T-helper 2 cell treated with Interferon-gamma antibody and Interleukin-4, amounts not matched to agents 5 μg/mL and 100 μg/mL, for 36 hours (primary cell): ENCODE data around the gene WNT4.
A peak's percentile ranks its signal among the peaks of the same experiment; 100 is the strongest.
"Not testable (repeated sequence)": the region's sequence is repeated elsewhere in the genome, so short reads cannot be mapped to it uniquely, and the experiment has no call there.

ENCODE experiments used
- DNase-seq: peaks from one replicate; pipeline ENCODE4 v3.0.0; 2021; ENCODE audit warnings: low spot score
- H3K27ac Mint-ChIP-seq: one replicate; pipeline ENCODE4 v1.8.0; 2021; ENCODE audit warnings: mild to moderate bottlenecking, mixed read lengths
- H3K27me3 Mint-ChIP-seq: one replicate; pipeline ENCODE4 v1.8.0; 2021; ENCODE audit warnings: low read depth, mixed read lengths
- H3K36me3 Mint-ChIP-seq: one replicate; pipeline ENCODE4 v1.8.0; 2021; ENCODE audit warnings: low read depth, mixed read lengths
- H3K4me1 Mint-ChIP-seq: one replicate; pipeline ENCODE4 v1.8.0; 2021; ENCODE audit warnings: low read depth, mixed read lengths
- H3K4me3 Mint-ChIP-seq: one replicate; pipeline ENCODE4 v1.8.0; 2022; ENCODE audit warnings: mild to moderate bottlenecking, moderate library complexity, mixed read lengths
- H3K9me3 Mint-ChIP-seq: one replicate; pipeline ENCODE4 v1.8.0; 2021; ENCODE audit warnings: mixed read lengths

The WNT4 gene

GRCh38 chr1:22104094-22104493, 38.8 kb downstream of the WNT4 start:
- Mint-ChIP-seq H3K27ac (peak overlapping the region; percentile 89), H3K4me3 (peak overlapping the region; percentile 63), H3K4me1 (peaks cover 60% of the 10 kb centered on the region), H3K36me3 (peaks cover 67% of the 10 kb centered on the region), H3K27me3 (no peaks in the 10 kb centered on the region), H3K9me3 (no peaks in the 10 kb centered on the region)
- no peak for DNase-seq

- peaks cover 68% of the 10 kb centered on the region for H3K36me3 Mint-ChIP-seq
- DNase-seq: no peak
- H3K27ac Mint-ChIP-seq: peak overlapping the region; percentile 89
- no peaks in the 10 kb centered on the region for H3K27me3 Mint-ChIP-seq
- peaks cover 65% of the 10 kb centered on the region for H3K4me1 Mint-ChIP-seq
- no peaks in the 10 kb centered on the region for H3K9me3 Mint-ChIP-seq
- peak overlapping the region; percentile 63 for H3K4me3 Mint-ChIP-seq
Observed at GRCh38 chr1:22102746-22103145, 40.2 kb downstream of the WNT4 start.

DNA sequence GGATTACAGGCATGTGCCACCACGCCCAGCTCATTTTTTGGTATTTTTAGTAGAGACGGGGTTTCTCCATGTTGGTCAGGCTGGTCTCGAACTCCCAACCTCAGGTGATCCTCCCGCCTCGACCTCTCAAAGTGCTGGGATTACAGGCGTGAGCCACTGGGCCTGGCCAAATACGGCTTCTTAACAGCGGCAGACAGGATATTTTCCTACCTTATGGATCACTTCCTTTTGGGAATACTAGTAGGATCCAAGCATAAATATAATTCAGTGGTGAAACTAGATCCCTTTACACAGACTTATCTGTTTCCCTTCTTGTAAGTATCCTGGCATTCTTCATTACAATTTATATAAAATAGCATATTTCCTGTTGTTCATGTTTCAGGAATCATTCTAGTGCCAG, 40.9 kb downstream of the WNT4 start:
- DNase-seq: no peak
- H3K4me1 Mint-ChIP-seq: peaks cover 65% of the 10 kb centered on the region
- no peak overlapping the region for H3K4me3 Mint-ChIP-seq
- H3K36me3 Mint-ChIP-seq: peaks cover 72% of the 10 kb centered on the region
- no peaks in the 10 kb centered on the region for H3K27me3 Mint-ChIP-seq
- no peak overlapping the region for H3K27ac Mint-ChIP-seq
- H3K9me3 Mint-ChIP-seq: no peaks in the 10 kb centered on the region

DNA sequence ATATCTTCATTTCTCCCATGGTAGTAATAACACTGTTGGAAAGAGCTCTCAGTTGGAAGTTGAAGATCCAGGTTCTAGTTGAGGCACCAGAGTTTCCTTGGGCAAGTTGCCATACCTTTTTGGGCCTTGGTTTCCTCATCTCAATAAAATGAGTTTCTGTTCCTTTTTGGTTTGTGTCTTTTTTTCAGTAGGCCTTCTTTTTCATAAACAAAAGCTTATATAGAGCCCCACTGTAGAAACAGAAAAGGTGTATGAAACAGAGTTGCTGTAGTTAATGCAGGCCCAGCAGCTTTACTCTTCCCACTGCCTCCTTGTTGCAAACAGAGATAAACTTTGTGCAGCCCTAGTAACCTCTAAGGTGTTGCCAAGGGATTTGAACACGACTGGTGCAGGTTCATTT, 41.7 kb downstream of the WNT4 start:
- Mint-ChIP-seq H3K27me3 (no peaks in the 10 kb centered on the region), H3K36me3 (peaks cover 72% of the 10 kb centered on the region), H3K4me3 (no peak overlapping the region), H3K9me3 (no peaks in the 10 kb centered on the region), H3K4me1 (peaks cover 62% of the 10 kb centered on the region), H3K27ac (no peak overlapping the region)
- DNase-seq: no peak

- Mint-ChIP-seq H3K27me3 (no peaks in the 10 kb centered on the region), H3K4me3 (no peak overlapping the region), H3K4me1 (peaks cover 56% of the 10 kb centered on the region), H3K9me3 (no peaks in the 10 kb centered on the region), H3K27ac (peak overlapping the region; percentile 26), H3K36me3 (peaks cover 69% of the 10 kb centered on the region)
- no peak for DNase-seq
Observed at GRCh38 chr1:22100168-22100567, 42.7 kb downstream of the WNT4 start.

- Mint-ChIP-seq H3K27ac (no peak overlapping the region), H3K9me3 (no peaks in the 10 kb centered on the region), H3K36me3 (peaks cover 74% of the 10 kb centered on the region)
Observed at GRCh38 chr1:22098752-22099151, 44.1 kb downstream of the WNT4 start.

GRCh38 chr1:22096463-22096862, 46.4 kb downstream of the WNT4 start:
- Mint-ChIP-seq H3K27ac (no peak overlapping the region), H3K4me3 (no peak overlapping the region), H3K27me3 (no peaks in the 10 kb centered on the region), H3K36me3 (peaks cover 70% of the 10 kb centered on the region), H3K9me3 (no peaks in the 10 kb centered on the region), H3K4me1 (peaks cover 49% of the 10 kb centered on the region)
- DNase-seq: no peak

More at GRCh38 chr1:22098752-22099151, 44.1 kb downstream of the WNT4 start:
- Mint-ChIP-seq H3K4me3 (no peak overlapping the region), H3K4me1 (peaks cover 50% of the 10 kb centered on the region), H3K27me3 (no peaks in the 10 kb centered on the region)
- no peak for DNase-seq

DNA sequence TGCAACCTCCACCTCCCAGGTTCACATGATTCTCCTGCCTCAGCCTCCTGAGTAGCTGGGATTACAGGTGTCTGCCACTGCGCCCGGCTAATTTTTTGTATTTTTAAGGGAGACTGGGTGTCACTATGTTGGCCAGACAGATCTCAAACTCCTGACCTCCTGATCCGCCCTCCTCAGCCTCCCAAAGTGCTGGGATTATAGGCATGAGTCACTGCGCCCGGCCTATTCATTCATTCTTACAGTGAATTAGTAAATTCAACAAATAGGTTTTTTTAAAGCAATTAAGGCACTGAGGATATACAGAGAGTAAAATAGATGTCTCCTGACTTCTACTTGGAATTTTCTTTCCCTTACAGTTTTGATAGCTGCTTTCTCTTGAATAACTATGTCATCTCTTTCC, 46.9 kb downstream of the WNT4 start:
- no peaks in the 10 kb centered on the region for H3K9me3 Mint-ChIP-seq
- peaks cover 47% of the 10 kb centered on the region for H3K4me1 Mint-ChIP-seq
- H3K27me3 Mint-ChIP-seq: no peaks in the 10 kb centered on the region
- no peak overlapping the region for H3K27ac Mint-ChIP-seq
- H3K4me3 Mint-ChIP-seq: no peak overlapping the region
- DNase-seq: no peak
- H3K36me3 Mint-ChIP-seq: peaks cover 68% of the 10 kb centered on the region

- no peak for DNase-seq
- peaks cover 51% of the 10 kb centered on the region for H3K4me1 Mint-ChIP-seq
- H3K9me3 Mint-ChIP-seq: no peaks in the 10 kb centered on the region
- H3K4me3 Mint-ChIP-seq: no peak overlapping the region
- H3K36me3 Mint-ChIP-seq: peaks cover 68% of the 10 kb centered on the region
- H3K27me3 Mint-ChIP-seq: no peaks in the 10 kb centered on the region
- no peak overlapping the region for H3K27ac Mint-ChIP-seq
Observed at GRCh38 chr1:22093513-22093912, 49.4 kb downstream of the WNT4 start.

- not testable (repeated sequence) for H3K27me3 Mint-ChIP-seq, H3K9me3 Mint-ChIP-seq
- H3K4me3 Mint-ChIP-seq: peak overlapping the region; percentile 33
- peaks cover 67% of the 10 kb centered on the region for H3K36me3 Mint-ChIP-seq
- peaks cover 61% of the 10 kb centered on the region for H3K4me1 Mint-ChIP-seq
- DNase-seq: peak; percentile 15
- peak overlapping the region; percentile 6 for H3K27ac Mint-ChIP-seq
Observed at GRCh38 chr1:22092026-22092768, 50.7 kb downstream of the WNT4 start.

- H3K27me3 Mint-ChIP-seq: no peaks in the 10 kb centered on the region
- H3K4me3 Mint-ChIP-seq: peak overlapping the region; percentile 43
- no peaks in the 10 kb centered on the region for H3K9me3 Mint-ChIP-seq
- peaks cover 67% of the 10 kb centered on the region for H3K36me3 Mint-ChIP-seq
- peaks cover 66% of the 10 kb centered on the region for H3K4me1 Mint-ChIP-seq
- H3K27ac Mint-ChIP-seq: peak overlapping the region; percentile 73
- DNase-seq: no peak
Observed at GRCh38 chr1:22090867-22091266, 52.0 kb downstream of the WNT4 start.

DNA sequence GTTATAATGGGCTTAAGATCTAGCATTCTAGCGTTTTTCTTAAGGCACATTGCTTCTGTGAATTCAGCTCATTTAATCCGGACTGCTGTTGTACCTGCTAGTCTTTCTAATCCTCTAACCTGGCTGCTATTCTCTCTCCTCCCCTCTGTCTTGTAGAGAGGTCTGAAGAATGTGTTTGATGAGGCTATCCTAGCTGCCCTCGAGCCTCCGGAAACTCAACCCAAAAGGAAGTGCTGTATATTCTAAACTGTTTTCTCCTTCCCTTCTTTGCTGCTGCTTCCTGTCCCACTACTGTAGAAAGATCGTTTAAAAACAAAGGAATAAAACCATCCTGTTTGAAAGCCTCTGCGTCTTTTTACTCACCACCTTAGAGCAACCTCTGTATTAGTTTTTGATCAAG, 53.1 kb downstream of the WNT4 start:
- DNase-seq: no peak
- Mint-ChIP-seq H3K4me3 (peak overlapping the region; percentile 76), H3K4me1 (peaks cover 64% of the 10 kb centered on the region), H3K27ac (peak overlapping the region; percentile 71), H3K9me3 (no peaks in the 10 kb centered on the region), H3K27me3 (no peaks in the 10 kb centered on the region), H3K36me3 (peaks cover 70% of the 10 kb centered on the region)

- DNase-seq: no peak
- Mint-ChIP-seq H3K36me3 (peaks cover 72% of the 10 kb centered on the region), H3K27me3 (no peaks in the 10 kb centered on the region), H3K4me3 (peak overlapping the region; percentile 76), H3K4me1 (peaks cover 67% of the 10 kb centered on the region), H3K27ac (peak overlapping the region; percentile 77), H3K9me3 (no peaks in the 10 kb centered on the region)
Observed at GRCh38 chr1:22089134-22089571, 53.7 kb downstream of the WNT4 start.

DNA sequence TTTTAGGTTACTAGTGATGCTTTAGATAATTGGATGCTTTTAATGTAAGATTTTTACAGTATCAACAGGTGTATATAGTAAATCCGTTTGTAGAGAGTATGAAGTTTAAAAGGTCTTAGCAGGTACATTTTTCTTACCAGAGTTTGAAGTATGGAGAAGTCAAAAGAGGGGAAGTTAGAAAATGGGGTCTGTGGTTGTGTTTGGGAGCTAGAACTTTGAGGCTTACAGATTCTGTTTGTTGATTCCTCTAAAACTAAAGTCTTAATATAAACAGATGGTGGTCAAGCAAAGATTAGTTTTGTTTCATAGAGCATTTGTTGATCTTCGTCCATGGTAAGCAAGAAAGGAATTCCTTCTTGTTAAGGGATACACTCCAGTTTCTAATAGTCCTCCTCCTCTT, 54.6 kb downstream of the WNT4 start:
- Mint-ChIP-seq H3K9me3 (no peaks in the 10 kb centered on the region), H3K4me3 (peak overlapping the region; percentile 76), H3K36me3 (peaks cover 71% of the 10 kb centered on the region), H3K4me1 (peaks cover 66% of the 10 kb centered on the region), H3K27ac (peak overlapping the region; percentile 77), H3K27me3 (no peaks in the 10 kb centered on the region)
- DNase-seq: no peak

GRCh38 chr1:22080191-22080590, 62.7 kb downstream of the WNT4 start:
- H3K9me3 Mint-ChIP-seq: no peaks in the 10 kb centered on the region
- no peak for DNase-seq
- H3K27me3 Mint-ChIP-seq: no peaks in the 10 kb centered on the region
- H3K4me3 Mint-ChIP-seq: no peak overlapping the region
- H3K4me1 Mint-ChIP-seq: peaks cover 50% of the 10 kb centered on the region
- H3K36me3 Mint-ChIP-seq: peaks cover 64% of the 10 kb centered on the region
- no peak overlapping the region for H3K27ac Mint-ChIP-seq
